ENCODE data around the gene LMX1B.

Gene LMX1B

DNA sequence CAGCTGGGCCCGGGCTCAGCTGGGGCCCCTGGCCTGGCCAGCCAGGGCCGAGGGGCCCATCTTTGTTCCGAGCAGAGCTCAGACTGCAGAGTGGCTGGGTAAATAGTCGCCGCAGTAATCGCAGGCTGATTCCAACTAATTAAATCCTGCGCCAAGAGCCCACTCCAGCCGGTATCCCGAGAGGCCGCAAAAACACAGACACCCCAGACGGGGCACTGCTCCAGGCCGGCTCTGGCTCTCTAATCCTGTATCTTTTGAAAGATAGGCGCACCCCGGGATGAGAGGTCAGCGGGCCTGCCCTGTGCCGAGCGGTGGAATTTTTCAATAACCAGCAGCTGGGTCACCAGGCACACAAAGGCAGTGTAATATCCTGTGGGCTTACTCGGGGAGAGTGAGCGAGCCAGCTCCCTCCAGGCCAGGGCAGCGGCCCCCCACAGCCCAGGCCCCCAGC, 57.7 kb downstream of the LMX1B start:
- no peak overlapping the region for H3K4me3 ChIP-seq (ENCODE audit: control insufficient read depth, low read depth, low read length)
- TF ChIP-seq, protein P1, sequence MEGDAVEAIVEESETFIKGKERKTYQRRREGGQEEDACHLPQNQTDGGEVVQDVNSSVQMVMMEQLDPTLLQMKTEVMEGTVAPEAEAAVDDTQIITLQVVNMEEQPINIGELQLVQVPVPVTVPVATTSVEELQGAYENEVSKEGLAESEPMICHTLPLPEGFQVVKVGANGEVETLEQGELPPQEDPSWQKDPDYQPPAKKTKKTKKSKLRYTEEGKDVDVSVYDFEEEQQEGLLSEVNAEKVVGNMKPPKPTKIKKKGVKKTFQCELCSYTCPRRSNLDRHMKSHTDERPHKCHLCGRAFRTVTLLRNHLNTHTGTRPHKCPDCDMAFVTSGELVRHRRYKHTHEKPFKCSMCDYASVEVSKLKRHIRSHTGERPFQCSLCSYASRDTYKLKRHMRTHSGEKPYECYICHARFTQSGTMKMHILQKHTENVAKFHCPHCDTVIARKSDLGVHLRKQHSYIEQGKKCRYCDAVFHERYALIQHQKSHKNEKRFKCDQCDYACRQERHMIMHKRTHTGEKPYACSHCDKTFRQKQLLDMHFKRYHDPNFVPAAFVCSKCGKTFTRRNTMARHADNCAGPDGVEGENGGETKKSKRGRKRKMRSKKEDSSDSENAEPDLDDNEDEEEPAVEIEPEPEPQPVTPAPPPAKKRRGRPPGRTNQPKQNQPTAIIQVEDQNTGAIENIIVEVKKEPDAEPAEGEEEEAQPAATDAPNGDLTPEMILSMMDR (IDR thresholded peaks at IDR 0.05; ENCODE audit: control insufficient read depth, insufficient read depth, low read depth, low read length, missing control alignments), result no peak
- DNase-seq (ENCODE audit: low read depth), result no peak

DNA sequence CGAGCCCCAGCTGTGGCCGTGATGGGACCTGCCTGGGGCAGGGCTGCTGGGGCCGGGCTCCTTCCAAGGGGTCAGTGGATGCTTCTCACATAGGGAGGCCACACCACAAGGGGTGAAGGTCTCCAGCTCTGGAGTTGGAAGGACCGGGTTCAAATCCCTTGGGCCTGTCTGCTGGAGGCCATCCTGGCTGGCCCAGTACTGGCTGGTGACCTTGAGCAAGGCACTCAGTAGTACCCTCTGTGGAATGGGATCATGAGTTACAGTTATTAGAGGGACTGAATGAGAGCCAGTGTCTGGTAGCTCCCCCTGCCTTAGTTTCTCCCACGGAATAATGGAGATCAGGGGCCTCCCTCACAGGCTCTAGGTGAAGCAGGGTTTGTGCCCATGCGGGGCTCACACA, 58.3 kb downstream of the LMX1B start:
- no peak for DNase-seq (ENCODE audit: low read depth)
- TF ChIP-seq, protein P1 (IDR thresholded peaks at IDR 0.05; ENCODE audit: control insufficient read depth, insufficient read depth, low read depth, low read length, missing control alignments), result no peak
- H3K4me3 ChIP-seq (ENCODE audit: control insufficient read depth, low read depth, low read length), result no peak overlapping the region

DNA sequence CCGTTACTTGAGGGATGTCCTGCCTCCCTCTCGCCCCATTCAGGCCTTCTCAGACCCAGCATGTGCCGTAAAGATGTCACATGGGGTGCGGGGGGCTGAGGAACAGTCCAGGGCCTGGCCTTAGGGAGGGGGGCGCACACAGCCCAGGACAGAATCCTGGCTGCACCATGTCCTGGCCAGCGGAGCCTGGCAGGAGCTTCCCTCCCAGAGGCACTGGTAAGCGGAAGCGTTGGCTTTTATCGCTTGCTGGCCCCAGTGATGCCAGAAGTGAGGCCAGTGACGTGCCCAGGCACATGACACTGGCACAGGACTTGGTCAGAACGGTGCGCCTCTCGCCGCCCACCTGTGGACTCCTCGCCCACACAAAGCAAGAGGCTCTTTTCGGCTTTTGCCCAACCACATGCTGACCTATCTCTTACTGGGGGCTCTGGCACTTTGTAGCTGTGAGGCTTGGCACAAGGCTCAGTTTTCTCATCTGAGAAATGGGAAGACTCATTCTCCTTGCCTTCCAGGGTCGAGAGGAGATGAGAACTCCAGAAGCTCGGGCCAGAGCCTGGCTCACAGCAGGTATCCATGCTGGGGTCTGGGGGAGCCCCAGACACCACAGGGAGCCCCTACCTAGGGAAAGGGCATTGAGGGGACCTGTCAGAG, 59.0 kb downstream of the LMX1B start:
- DNase-seq (ENCODE audit: low read depth), result no peak
- H3K4me3 ChIP-seq (ENCODE audit: control insufficient read depth, low read depth, low read length), result no peak overlapping the region
- TF ChIP-seq, protein P1 (IDR thresholded peaks at IDR 0.05; ENCODE audit: control insufficient read depth, insufficient read depth, low read depth, low read length, missing control alignments), result no peak

DNA sequence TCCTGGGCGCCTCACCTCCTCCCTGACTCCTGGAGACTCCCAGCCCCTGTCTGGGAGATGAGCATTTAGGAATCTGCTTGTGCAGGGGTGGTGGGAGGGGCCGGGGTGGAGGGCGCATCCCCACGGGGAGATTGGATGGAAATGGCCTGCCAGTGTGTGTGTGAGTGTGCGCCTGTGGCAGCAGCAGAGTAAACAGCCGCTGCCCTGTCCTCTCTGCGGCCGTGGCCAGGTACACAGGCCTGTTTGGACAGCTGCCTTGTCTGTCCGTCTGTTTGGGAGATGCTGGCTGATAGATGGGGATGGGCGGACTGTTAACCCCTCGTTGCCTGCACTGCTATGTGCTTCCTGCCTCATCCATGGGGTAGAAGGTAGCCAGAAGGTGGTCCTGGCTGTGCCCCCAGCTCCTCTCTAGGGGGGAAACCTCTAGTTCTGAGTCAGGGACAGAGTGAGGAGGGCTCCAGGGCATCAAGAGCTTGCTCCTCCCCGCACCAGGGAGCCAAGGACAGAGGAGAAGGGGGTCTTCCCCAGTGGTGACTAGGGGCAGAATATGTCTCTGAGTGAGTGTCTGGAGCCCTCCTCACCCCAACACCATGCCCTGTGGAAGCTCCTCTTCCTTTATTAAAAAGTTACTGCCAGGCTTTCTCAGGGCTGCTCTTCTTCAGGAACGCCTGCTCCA, 60.1 kb downstream of the LMX1B start:
- TF ChIP-seq, protein P1 (IDR thresholded peaks at IDR 0.05; ENCODE audit: control insufficient read depth, insufficient read depth, low read depth, low read length, missing control alignments), result no peak
- H3K4me3 ChIP-seq (ENCODE audit: control insufficient read depth, low read depth, low read length), result no peak overlapping the region
- DNase-seq (ENCODE audit: low read depth), result no peak

DNA sequence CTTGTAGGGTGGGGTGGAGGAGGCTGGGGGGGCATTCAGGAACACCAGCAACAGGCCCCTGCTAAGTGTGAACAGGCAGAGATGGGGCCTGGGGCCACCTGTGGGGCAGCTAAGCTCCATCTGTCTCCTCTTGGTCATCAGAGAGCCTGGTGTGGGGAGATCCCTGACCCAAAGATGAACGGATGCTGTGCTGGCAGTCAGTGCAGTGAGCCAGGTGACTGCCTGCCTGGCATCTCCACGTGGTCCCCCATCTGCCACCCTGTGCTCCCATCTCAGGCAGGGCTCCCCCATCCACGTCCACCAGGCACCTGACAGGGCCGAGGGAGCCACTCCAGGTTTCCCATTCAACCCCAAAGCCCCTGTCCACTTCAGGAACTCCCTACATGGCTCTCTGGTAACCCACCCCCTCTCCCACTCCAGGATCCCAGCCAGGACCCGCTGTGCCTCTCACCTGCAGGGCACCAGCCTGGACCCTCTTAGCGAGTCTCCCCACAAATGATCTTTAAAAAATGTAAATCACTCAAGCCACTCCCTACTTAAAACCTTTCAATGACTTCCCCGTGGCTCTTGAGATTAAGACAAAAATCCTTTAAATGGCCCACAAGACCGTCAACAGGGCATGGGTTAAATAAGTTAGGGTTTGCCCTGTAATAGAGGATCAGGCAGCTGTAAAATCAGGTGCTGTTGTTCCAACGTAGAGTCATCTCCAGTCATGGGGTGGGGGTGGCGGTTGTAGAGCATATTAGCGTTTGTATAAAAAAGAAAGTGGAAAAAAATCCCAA, 60.8 kb downstream of the LMX1B start:
- DNase-seq (ENCODE audit: low read depth), result no peak
- TF ChIP-seq, protein P1 (IDR thresholded peaks at IDR 0.05; ENCODE audit: control insufficient read depth, insufficient read depth, low read depth, low read length, missing control alignments), result no peak
- no peak overlapping the region for H3K4me3 ChIP-seq (ENCODE audit: control insufficient read depth, low read depth, low read length)

DNA sequence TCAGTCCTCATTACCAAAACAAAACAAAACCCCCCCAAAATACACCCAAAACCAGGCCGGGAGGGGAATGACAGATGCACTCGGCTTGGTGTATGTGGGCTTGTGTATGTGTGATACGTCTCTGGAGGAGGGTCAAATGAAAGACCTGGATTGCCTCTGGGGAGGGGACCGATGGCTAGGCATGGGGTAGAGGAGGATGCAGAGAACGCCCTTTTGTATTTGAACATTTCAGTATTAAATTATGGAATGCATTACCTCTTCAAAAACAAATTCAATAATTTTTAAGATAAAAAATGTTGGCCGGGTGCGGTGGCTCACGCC, 61.4 kb downstream of the LMX1B start:
- no peak for DNase-seq (ENCODE audit: low read depth)
- no peak overlapping the region for H3K4me3 ChIP-seq (ENCODE audit: control insufficient read depth, low read depth, low read length)
- TF ChIP-seq, protein P1 (IDR thresholded peaks at IDR 0.05; ENCODE audit: control insufficient read depth, insufficient read depth, low read depth, low read length, missing control alignments), result no peak
